Stomach (tissue), 9 donors: ENCODE data around the gene PHF21A. TPM values are rescaled to one million over a fixed set of nuclear protein-coding genes. Genes with fewer than 3 reads are reported as not detected.

Source experiments
- DNase-seq, 2 donors: peaks; one replicate each; pipeline versions ENCODE4 v3.0.0 to v3.0.0-alpha.2; 2013 to 2019
- H3K27ac ChIP-seq, 5 donors: fragments of 200-600 bp in 4 of 5; sonication (generic) in 4 of 5; one replicate each; pipeline ENCODE4 v1.5.1; 2013 to 2019; ENCODE audit warnings: mild to moderate bottlenecking in 1 of 5, moderate library complexity in 1 of 5
- H3K27me3 ChIP-seq, 3 donors: fragments of 200-600 bp; sonication (generic); one replicate each; pipeline ENCODE4 v1.5.1; 2017 to 2019; ENCODE audit warnings: mixed run types in 1 of 3
- H3K36me3 ChIP-seq, 4 donors: fragments of 200-600 bp; sonication (generic); 1 replicate in 3 of 4; 2 replicates in 1 of 4; pipeline ENCODE4 v1.5.1; 2016 to 2019
- H3K4me1 ChIP-seq, 4 donors: fragments of 200-600 bp; sonication (generic); one replicate each; pipeline ENCODE4 v1.5.1; 2016 to 2019
- H3K4me3 ChIP-seq, 4 donors: fragments of 200-600 bp; sonication (generic) in 3 of 4; one replicate each; pipeline ENCODE4 v1.5.1; 2016 to 2019; ENCODE audit warnings: mild to moderate bottlenecking in 1 of 4
- H3K9me3 ChIP-seq, 4 donors: fragments of 200-600 bp; sonication (generic); one replicate each; pipeline ENCODE4 v1.5.1; 2016 to 2019
- EP300 ChIP-seq: sonication (generic); formaldehyde crosslinking; IDR thresholded peaks from one replicate; pipeline ENCODE4 v1.6.1; 2017; ENCODE audit warnings: antibody characterized with exemption
- POLR2A ChIP-seq, 4 donors: fragments of 450-650 bp; IDR thresholded peaks; one replicate each; pipeline ENCODE4 v1.6.1; 2016; ENCODE audit warnings: antibody characterized with exemption in 4 of 4, control low read depth in 2 of 4, mild to moderate bottlenecking in 1 of 4, moderate library complexity in 1 of 4
- POLR2AphosphoS5 ChIP-seq, 3 donors: sonication (generic); formaldehyde crosslinking; IDR thresholded peaks; one replicate each; pipeline ENCODE4 v1.6.1; 2016; ENCODE audit warnings: antibody characterized with exemption in 3 of 3
- WGBS, 5 donors: extraction: QIAGEN DNeasy Blood & Tissue Kit in 3 of 5; methylation state at CpG; one replicate each; pipeline versions ENCODE4 v1.1.5 to v1.1.7; 2013 to 2018; 5-methylcytosine and 5-hydroxymethylcytosine counted together
- intact Hi-C: fragments of 100-400 bp; cut with DNase I; formaldehyde crosslinking; loops from one replicate; pipeline ENCODE4 v1.15.1; 2023; ENCODE audit warnings: low total_unique reads
- polyA plus RNA-seq, 3 donors: library from polyadenylated mRNA; stranded (reverse); fragments of 200-250 nt; gene quantifications; one replicate each; pipeline ENCODE4 v1.2.3, GENCODE V29; 2013
- total RNA-seq, 5 donors: library from RNA; depleted of rRNA; stranded (reverse); fragments of >200 nt; gene quantifications; one replicate each; pipeline versions ENCODE4 v1.1.0 to v1.2.3, GENCODE V29; 2014 to 2016
- TF ChIP-seq, protein P1 (sequence below), 7 experiments: fragments of 450-650 bp in 4 of 7; fragments of 200-600 bp in 3 of 7; sonication (generic) in 3 of 7; IDR thresholded peaks; one replicate each; pipeline ENCODE4 v1.5.1; 2016 to 2019; ENCODE audit warnings: antibody characterized with exemption in 7 of 7, control low read depth in 2 of 7, mild to moderate bottlenecking in 1 of 7
- donor health status: healthy with polysubstance abuse.
- donor health status: Bipolar disorder and iron deficiency.
- donor health status: healthy.

The PHF21A gene
- total and polyA plus RNA-seq, 8 donors: 6.1 to 67.0 (median 18.6) TPM

DNA sequence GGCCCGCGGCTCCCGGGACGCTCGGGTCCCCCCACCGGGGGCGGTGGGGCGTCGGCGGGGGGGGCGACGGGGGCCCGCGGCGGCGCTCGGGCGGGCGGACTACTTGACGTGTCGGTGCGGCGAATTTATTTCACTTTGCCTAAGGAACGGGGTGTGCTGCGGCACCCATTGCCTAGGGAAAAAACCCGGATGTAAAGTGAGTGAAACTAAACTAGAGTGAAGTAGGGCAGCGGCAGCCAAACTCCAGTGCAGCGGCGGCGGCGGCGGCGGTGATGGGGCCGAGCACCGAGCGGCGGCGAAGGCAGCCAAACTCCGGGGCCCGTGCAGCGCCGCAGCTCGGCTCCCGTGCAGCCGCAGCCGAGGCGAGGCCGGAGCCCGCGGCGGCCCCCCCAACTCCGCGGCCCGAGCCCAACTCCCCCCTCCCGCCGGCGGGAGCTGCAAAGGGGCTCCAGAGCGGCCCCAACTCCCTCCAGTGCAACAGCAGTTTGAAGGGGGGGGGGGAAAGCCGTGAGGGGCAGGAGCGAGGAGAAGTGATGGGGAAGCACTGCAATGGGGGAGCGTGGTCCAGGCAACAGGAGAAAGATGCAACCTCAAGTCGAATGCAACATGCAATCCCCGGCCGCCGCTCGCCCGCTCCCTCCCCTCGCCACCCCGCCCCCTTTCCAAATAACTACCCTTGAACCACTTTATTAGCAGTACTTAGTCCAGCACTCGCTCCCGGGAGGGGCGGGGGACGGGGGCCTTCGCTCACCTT, 647 bp upstream of the PHF21A start:
- Histone ChIP-seq H3K4me1 (peaks cover 3 to 36% (median 24%) of the 10 kb centered on the region in 4 donors), H3K27ac (peak overlapping the region; percentile 91 to 99 (median 93)), H3K4me3 (peak overlapping the region; percentile 82 to 98 (median 89)), H3K27me3 (no peaks in the 10 kb centered on the region), H3K9me3 (no peaks in the 10 kb centered on the region), H3K36me3 (no peaks in the 10 kb centered on the region)
- DNase-seq: peak; percentile 82 to 95
- intact Hi-C loops: no loop called here
- WGBS, 5 donors: 1% methylated on average over 48 to 74 of the region's 74 CpGs
- TF ChIP-seq POLR2A (IDR thresholded peaks at IDR 0.05): no peak
- TF ChIP-seq POLR2AphosphoS5 (IDR thresholded peaks at IDR 0.05): peak; percentile 63 to 83 (median 76)

DNA sequence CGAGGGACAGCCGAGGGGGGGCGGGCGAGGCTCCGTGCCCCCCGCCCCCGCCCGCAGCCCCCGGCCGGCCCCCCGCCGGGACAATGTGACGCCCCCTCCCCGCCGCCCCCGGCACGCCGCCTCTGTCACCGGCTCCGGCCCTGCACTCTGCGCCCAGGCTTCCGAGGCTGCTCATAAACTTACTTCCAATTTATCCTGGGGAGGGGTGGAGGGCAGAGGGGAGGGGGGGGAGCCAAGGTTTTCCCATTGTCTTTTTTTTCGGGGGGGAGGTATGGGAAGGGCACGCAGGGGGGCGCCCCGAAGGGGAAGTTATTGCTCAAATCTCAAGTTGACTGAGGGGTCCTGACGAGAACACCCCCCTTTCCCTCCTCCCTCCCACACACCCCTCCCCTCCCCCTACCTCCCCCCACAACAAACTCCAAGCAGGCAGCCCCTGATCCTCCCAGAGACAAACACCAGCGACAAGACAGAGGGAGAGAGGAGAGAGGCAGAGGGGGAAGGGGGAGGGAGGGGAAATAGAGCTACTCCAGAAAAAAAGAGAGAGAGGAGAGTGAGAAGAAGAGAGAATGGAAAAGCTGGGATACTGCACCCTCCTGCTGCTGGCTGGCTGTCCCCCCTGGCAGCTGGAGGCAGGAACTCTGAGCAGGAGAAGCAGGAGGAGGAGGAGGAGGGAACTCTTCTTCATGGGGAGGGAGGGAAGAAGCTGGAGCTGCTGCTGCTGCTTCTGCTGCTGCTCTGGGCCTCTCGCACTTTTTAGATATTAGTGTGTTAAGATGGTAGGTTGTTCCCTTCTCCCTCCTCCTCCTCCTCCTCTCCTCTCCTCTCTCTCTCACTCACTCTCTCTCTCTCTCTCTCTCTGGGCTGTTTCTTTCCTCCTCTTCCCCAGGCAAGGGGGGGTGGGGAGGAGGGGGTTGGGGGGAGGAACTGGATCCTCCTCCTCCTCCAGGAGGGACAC, 631 bp downstream of the PHF21A start:
- TF ChIP-seq POLR2A (IDR thresholded peaks at IDR 0.05) (no peak), EP300 (no peak), POLR2AphosphoS5 (IDR thresholded peaks at IDR 0.05) (no peak)
- TF ChIP-seq, protein P1, sequence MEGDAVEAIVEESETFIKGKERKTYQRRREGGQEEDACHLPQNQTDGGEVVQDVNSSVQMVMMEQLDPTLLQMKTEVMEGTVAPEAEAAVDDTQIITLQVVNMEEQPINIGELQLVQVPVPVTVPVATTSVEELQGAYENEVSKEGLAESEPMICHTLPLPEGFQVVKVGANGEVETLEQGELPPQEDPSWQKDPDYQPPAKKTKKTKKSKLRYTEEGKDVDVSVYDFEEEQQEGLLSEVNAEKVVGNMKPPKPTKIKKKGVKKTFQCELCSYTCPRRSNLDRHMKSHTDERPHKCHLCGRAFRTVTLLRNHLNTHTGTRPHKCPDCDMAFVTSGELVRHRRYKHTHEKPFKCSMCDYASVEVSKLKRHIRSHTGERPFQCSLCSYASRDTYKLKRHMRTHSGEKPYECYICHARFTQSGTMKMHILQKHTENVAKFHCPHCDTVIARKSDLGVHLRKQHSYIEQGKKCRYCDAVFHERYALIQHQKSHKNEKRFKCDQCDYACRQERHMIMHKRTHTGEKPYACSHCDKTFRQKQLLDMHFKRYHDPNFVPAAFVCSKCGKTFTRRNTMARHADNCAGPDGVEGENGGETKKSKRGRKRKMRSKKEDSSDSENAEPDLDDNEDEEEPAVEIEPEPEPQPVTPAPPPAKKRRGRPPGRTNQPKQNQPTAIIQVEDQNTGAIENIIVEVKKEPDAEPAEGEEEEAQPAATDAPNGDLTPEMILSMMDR (IDR thresholded peaks at IDR 0.05): no peak
- DNase-seq: peak; percentile 43 to 86
- Histone ChIP-seq H3K27ac (peak overlapping the region; percentile 91 to 99 (median 93)), H3K9me3 (no peaks in the 10 kb centered on the region), H3K4me3 (peak overlapping the region; percentile 82 to 98 (median 89)), H3K27me3 (no peaks in the 10 kb centered on the region), H3K36me3 (no peaks in the 10 kb centered on the region), H3K4me1 (peaks cover 6 to 49% (median 30%) of the 10 kb centered on the region in 4 donors)
- intact Hi-C loops: no loop called here
- WGBS, 5 donors: 0 to 2% (median 0%) methylated on average over 9 to 29 of the region's 29 CpGs

DNA sequence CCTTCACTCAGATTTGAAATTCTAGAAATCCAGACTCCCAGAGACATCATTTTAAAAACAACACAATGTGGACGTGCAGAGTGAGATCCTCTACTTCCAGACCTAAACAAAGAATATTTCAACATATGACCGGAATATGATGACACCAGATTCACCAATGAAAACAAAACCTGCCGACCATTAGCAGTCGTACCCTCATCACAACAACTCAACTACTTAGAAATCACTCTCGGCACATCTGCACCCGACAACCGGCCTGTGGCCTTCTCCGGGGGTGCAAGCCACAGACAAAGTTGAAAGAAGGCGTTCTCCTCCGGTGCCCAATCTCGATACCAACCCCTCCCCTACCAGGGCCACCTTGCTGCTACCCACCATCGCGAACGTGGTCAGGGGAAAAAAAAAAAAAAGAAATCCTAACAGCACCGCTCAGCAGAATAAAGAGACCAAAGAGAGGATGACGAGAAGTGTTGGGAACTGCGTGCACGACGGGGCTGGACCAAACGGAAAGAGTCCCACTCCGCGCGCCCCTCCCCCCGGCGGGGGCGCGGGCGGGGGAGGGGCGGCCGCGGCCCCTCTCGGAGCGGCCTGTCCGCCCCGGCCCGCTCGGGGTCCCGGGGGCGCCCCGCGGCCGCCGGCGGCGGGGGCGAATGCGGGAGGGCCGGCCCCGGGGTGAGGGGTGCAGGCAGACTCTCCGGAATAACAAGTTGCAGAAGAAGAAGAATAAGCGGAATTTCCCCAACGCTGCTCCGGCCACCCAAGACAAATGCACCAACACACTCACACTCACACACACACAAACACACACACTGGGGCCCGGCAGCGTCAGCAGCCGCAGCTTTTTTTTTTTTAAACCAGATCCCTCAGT, 1.7 kb downstream of the PHF21A start:
- intact Hi-C loops: no loop called here
- WGBS, 5 donors: 0 to 1% (median 1%) methylated on average over 36 to 56 of the region's 56 CpGs
- no peaks in the 10 kb centered on the region for H3K36me3 ChIP-seq

DNA sequence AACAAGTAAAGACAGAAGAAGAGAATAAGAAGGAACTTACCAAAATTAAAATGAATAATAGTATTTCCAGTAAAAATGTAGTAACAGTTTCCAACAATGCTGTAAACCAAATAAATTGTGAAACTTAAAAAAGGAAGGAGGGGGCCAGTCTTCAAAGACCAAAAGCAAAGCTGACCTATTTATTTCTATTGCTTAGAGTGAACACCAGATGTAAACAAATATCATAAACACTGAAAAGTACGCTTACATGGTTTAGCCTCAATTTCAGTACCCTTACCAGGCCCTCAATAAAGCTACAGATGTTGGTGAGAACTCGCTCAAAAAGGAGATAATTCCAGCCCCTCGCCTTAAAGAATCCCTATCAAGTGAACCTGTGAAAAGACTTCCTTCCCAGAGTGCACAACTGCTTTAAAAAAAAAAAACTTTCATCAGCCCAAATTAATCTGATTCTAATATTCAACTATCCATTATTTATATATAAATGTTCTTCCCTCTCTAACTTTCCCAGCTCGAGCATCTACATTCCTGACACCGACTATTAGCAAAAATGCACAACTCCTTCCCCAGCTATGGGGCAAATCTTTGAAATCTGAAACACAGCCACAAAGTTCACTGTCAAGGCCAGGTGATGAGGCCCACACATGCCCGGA, 2.4 kb downstream of the PHF21A start:
- no peak for DNase-seq
- TF ChIP-seq, protein P1 (IDR thresholded peaks at IDR 0.05): no peak
- no peak for TF ChIP-seq EP300
- no peak for TF ChIP-seq POLR2AphosphoS5 (IDR thresholded peaks at IDR 0.05)
- TF ChIP-seq POLR2A (IDR thresholded peaks at IDR 0.05): no peak
- Histone ChIP-seq H3K27ac (peak overlapping the region; percentile 83 to 98 (median 93)), H3K9me3 (no peaks in the 10 kb centered on the region), H3K27me3 (no peaks in the 10 kb centered on the region), H3K4me1 (peaks cover 13 to 67% (median 42%) of the 10 kb centered on the region in 4 donors), H3K4me3 (peak overlapping the region; percentile 82 to 98 (median 89)), H3K36me3 (no peaks in the 10 kb centered on the region)
- WGBS, 5 donors: 28 to 42% (median 33%) methylated on average over 6 of the region's 6 CpGs
- intact Hi-C loops: no loop called here

More for the DNA sequence above, 1.7 kb downstream of the PHF21A start:
- H3K27ac ChIP-seq: peak overlapping the region; percentile 83 to 98 (median 93)
- peak; percentile 19 to 42 (median 31) for TF ChIP-seq POLR2AphosphoS5 (IDR thresholded peaks at IDR 0.05)
- TF ChIP-seq, protein P1 (IDR thresholded peaks at IDR 0.05): no peak
- DNase-seq: peak; percentile 39 to 88
- peaks cover 11 to 59% (median 36%) of the 10 kb centered on the region in 4 donors for H3K4me1 ChIP-seq
- H3K4me3 ChIP-seq: peak overlapping the region; percentile 82 to 98 (median 89)
- no peaks in the 10 kb centered on the region for H3K27me3 ChIP-seq
- H3K9me3 ChIP-seq: no peaks in the 10 kb centered on the region
